ENCODE data around the gene DIP2C.

DNA sequence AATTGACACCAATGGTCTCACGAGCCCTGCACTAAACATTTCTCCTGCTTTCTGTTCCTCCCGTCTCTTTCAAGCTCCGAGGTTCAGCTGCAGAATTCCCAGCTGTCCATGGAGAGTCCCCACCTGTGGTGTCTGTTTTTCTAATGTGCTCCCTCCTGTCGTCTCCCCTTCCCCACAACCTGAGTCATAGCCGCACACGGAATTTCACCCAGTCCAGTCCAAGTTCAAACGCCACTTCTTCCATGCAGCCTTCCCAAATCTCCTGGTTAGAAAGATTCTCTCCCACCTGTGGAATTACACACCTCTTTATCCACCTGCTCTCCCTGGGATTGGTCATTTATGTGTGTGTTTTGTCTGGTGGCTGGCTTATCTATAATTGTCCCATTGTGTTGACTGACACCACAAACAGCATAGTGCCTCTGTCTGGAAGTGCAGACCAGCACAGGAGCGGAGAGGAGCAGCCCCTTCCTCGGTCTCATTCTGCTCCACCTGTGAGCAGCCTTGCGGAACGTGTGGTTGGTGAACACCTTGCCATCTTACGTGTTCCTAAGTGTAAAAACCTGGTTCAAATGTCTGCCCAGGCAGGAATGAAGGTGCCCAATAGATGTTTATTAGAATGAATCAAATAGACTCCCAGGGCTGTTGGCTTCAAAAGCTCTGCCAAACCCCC is 3.3 kb upstream of the DIP2C start:
- no peak for TF ChIP-seq POLR2A (IDR thresholded peaks at IDR 0.05)
- no peak for TF ChIP-seq CTCF (IDR thresholded peaks at IDR 0.05)

Measured in stomach (tissue), 4 donors.